Activated B cell treated with CpG ODN at 0.5 μM for 24 hours (primary cell): ENCODE data around the gene CCDC30. TPM values are rescaled to one million over a fixed set of nuclear protein-coding genes. Genes with fewer than 3 reads are reported as not detected.

ENCODE experiments used
- ATAC-seq: fragments of 200-7000 bp; cut with Tn5 transposase; one replicate; pipeline ENCODE4 v1.10.0; 2021; ENCODE audit warnings: low read depth, mild to moderate bottlenecking, moderate library complexity
- CTCF ChIA-PET: fragments of 350-600 bp; sonication (Branson Sonifier 250); formaldehyde crosslinking; loops from one replicate; lab custom pipeline; 2021; ENCODE audit warnings: antibody characterized with exemption; lab: Charles Lee
- POLR2A ChIA-PET: fragments of 350-600 bp; sonication (Branson Sonifier 250); formaldehyde crosslinking; loops from one replicate; lab custom pipeline; 2021; ENCODE audit warnings: antibody characterized with exemption; lab: Charles Lee
- DNase-seq: peaks from one replicate; pipeline ENCODE4 v3.0.0; 2022
- H3K27ac Mint-ChIP-seq: one replicate; pipeline ENCODE4 v1.8.0; 2020; ENCODE audit warnings: mixed read lengths
- H3K27me3 Mint-ChIP-seq: one replicate; pipeline ENCODE4 v1.8.0; 2021; ENCODE audit warnings: mixed read lengths
- H3K36me3 Mint-ChIP-seq: one replicate; pipeline ENCODE4 v1.8.0; 2021; ENCODE audit warnings: low read depth, mixed read lengths
- H3K4me1 Mint-ChIP-seq: one replicate; pipeline ENCODE4 v1.8.0; 2021; ENCODE audit warnings: mixed read lengths
- H3K4me3 Mint-ChIP-seq: one replicate; pipeline ENCODE4 v1.8.0; 2020; ENCODE audit warnings: mild to moderate bottlenecking, mixed read lengths
- H3K9me3 Mint-ChIP-seq: one replicate; pipeline ENCODE4 v1.8.0; 2020; ENCODE audit warnings: mixed read lengths
- CTCF ChIP-seq: fragments of 200-600 bp; IDR thresholded peaks from one replicate; pipeline ENCODE4 v1.8.0; 2022; ENCODE audit warnings: antibody characterized with exemption, mild to moderate bottlenecking
- intact Hi-C: fragments of 100-400 bp; cut with micrococcal nuclease; formaldehyde crosslinking; loops from one replicate; pipeline ENCODE4 v1.15.1; 2024
- total RNA-seq: library from RNA; stranded (reverse); gene quantifications from 2 replicates; pipeline ENCODE4 v1.2.3, GENCODE V29; 2022

CCDC30 gene
- total RNA-seq = 3.5 and 4.3 TPM in 2 replicates

DNA sequence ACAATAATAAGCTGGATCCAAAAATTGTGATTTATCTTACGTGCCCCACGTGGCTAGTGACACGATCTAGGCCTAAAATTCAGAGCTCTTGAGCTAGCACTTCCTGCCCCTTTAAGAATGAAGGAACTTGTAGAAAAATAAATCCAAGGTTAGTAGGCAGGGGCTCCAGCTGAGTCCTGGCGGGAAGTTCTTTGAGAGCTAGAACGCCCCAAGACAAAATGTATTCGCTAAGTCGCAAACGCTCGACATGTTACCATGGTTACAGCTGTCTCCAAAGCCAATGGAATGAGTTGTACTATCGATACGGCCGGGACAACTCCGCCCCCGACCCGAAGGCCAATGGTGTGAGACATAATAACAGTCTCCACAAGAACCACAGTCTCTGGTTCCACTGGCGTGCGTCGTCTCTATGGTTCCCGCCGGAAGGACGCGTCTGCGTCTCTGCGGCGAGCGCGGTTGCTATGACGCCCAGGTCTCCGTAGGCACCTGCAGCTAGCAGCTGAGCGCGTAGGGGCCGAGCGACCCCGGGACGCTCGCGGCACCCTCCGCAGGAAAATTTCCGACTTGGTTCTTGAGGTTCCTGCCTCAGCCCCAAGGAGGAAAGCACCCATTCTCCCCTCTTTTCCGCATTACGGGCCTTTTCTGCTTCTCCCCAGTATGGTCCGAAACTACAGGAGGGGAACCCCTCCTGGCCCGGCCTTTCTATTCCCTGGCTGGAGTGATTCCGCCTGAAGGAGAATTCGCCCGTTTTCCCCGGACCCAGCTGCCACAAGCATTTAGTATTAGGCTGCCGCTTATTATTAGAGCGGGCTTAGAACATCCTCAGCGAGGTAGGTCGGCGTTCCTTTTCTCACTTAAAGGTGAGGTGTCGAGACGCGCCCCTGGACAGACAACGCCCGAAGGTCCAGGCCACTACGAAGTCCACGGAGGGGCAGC, at the start of gene CCDC30:
TSS of gene CCDC30 (plus strand) at position 459 of the 936 bp plus-strand sequence. CDS start 17,266 bp downstream, outside the sequence.
- Mint-ChIP-seq H3K27me3 (no peaks in the 10 kb centered on the region), H3K36me3 (peaks cover 36% of the 10 kb centered on the region), H3K9me3 (no peaks in the 10 kb centered on the region), H3K27ac (peak within 1 kb of the TSS; percentile 90), H3K4me1 (peaks cover 31% of the 10 kb centered on the region), H3K4me3 (peak within 1 kb of the TSS; percentile 88)
- ChIA-PET CTCF (no interaction called here), POLR2A (interaction anchor here (0.5 to 1.7 kb wide), 9 partner anchors 9 to 493 kb away, joined by 3 to 9 read pairs (median 5); partner anchors contain the start of genes C1orf50, P3H1, PPIH and YBX1)
- no peak for TF ChIP-seq CTCF
- ATAC-seq (peak; percentile 98), DNase-seq (peak; percentile 86)
- intact Hi-C loops = loop anchor here (1.0 to 2.0 kb wide), 3 partner anchors 8 to 709 kb away; partner anchors contain the start of genes CFAP57, EBNA1BP2 and YBX1

DNA sequence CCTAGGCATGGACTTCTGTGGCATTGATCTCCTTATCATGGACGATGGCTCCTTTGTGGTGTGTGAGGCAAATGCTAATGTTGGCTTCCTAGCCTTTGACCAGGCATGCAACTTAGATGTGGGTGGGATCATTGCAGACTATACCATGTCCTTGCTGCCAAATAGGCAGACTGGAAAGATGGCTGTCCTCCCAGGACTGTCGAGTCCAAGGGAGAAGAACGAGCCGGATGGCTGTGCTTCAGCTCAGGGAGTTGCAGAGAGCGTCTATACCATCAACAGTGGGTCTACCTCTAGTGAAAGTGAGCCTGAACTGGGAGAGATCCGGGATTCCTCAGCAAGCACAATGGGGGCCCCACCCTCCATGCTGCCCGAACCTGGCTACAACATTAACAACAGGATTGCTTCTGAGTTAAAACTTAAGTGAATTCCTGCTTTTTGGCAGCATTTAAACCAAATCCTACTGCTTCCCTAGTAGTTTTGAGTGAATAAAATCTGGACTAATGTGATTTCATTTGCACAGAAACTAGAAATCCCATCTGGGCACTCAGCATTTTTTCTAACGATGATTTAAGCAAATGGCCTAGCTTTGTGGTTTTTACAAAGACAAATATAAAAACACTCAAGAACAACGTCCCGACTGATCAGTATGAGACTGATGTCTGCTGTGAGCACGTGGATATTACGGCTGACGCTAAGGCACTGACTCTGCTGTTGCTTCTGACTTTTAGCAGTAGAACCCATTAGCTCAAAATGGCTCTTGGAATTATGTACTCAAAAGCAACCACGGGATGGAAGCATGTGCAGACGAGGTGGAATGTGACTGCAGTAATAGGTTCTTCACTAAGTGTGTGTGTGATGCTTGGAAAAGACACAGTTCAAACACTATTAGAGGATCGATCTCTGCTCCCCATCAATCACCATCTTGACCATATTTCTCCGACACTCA, 48.3 kb upstream of the CCDC30 start:
- ATAC-seq (no peak), DNase-seq (no peak)
- no peak overlapping the region for H3K4me3 Mint-ChIP-seq
- ChIA-PET POLR2A (no interaction called here), CTCF (no interaction called here)
- no peak for TF ChIP-seq CTCF
- peaks cover 13% of the 10 kb centered on the region for H3K27me3 Mint-ChIP-seq
- H3K9me3 Mint-ChIP-seq = no peaks in the 10 kb centered on the region
- H3K27ac Mint-ChIP-seq = no peak overlapping the region
- H3K4me1 Mint-ChIP-seq = no peaks in the 10 kb centered on the region
- intact Hi-C loops = no loop called here
- H3K36me3 Mint-ChIP-seq = no peaks in the 10 kb centered on the region

- ChIA-PET CTCF (no interaction called here), POLR2A (interaction anchor here (0.7 kb wide), 1 partner anchor 52 kb away, joined by 4 read pairs; no protein-coding TSS in a partner anchor)
- H3K27me3 Mint-ChIP-seq = peaks cover 27% of the 10 kb centered on the region
- H3K36me3 Mint-ChIP-seq = no peaks in the 10 kb centered on the region
- intact Hi-C loops = no loop called here
- ATAC-seq (no peak), DNase-seq (no peak)
- H3K4me1 Mint-ChIP-seq = no peaks in the 10 kb centered on the region
- no peak for TF ChIP-seq CTCF
- no peak overlapping the region for H3K4me3 Mint-ChIP-seq
- H3K9me3 Mint-ChIP-seq = no peaks in the 10 kb centered on the region
- no peak overlapping the region for H3K27ac Mint-ChIP-seq
These were observed 45.9 kb upstream of the CCDC30 start for GRCh38 chr1:42417166-42417565.

GRCh38 chr1:42418516-42418915, 44.6 kb upstream of the CCDC30 start:
- no peaks in the 10 kb centered on the region for H3K4me1 Mint-ChIP-seq
- H3K9me3 Mint-ChIP-seq = no peaks in the 10 kb centered on the region
- intact Hi-C loops = no loop called here
- ATAC-seq (no peak), DNase-seq (no peak)
- ChIA-PET POLR2A (no interaction called here), CTCF (no interaction called here)
- peaks cover 25% of the 10 kb centered on the region for H3K27me3 Mint-ChIP-seq
- H3K36me3 Mint-ChIP-seq = no peaks in the 10 kb centered on the region
- H3K4me3 Mint-ChIP-seq = no peak overlapping the region
- no peak for TF ChIP-seq CTCF
- no peak overlapping the region for H3K27ac Mint-ChIP-seq
